ENCODE results near the gene GABBR2. TPM values are rescaled to one million over a fixed set of nuclear protein-coding genes. Genes with fewer than 3 reads are reported as not detected.

GABBR2 gene
- total RNA-seq, 1 experiment from 2014 or later: 0.33 TPM

- H3K27me3 Mint-ChIP-seq (ENCODE audit: unreplicated experiment): peaks cover 53% of the 10 kb centered on the region
- intact Hi-C loops (cut with micrococcal nuclease; ENCODE audit: unreplicated experiment): loop anchor here (10.0 kb wide), 1 partner anchor 135 kb away; the partner anchor contains the start of gene GABBR2
These were observed 138.7 kb downstream of the GABBR2 start for GRCh38 chr9:98570055-98570454.

GRCh38 chr9:98569491-98569890, 139.2 kb downstream of the GABBR2 start:
- no peak for TF ChIP-seq CTCF (IDR thresholded peaks at IDR 0.05; ENCODE audit: unreplicated experiment)
- Mint-ChIP-seq H3K9me3 (ENCODE audit: low read depth, unreplicated experiment) (no peaks in the 10 kb centered on the region), H3K36me3 (ENCODE audit: insufficient read depth, unreplicated experiment) (no peaks in the 10 kb centered on the region), H3K4me1 (ENCODE audit: low read depth, unreplicated experiment) (no peaks in the 10 kb centered on the region), H3K27me3 (ENCODE audit: unreplicated experiment) (peaks cover 53% of the 10 kb centered on the region), H3K27ac (ENCODE audit: unreplicated experiment) (no peak overlapping the region), H3K4me3 (ENCODE audit: low read depth, unreplicated experiment) (no peak overlapping the region)
- no TSS peak for BruUV-seq (replicated peaks)
- intact Hi-C loops (cut with micrococcal nuclease; ENCODE audit: unreplicated experiment): no loop called here
- CTCF ChIA-PET: no interaction called here
- DNase-seq: no peak

More at GRCh38 chr9:98570055-98570454, 138.7 kb downstream of the GABBR2 start:
- H3K4me3 Mint-ChIP-seq (ENCODE audit: low read depth, unreplicated experiment): no peak overlapping the region
- no peak for DNase-seq
- no peaks in the 10 kb centered on the region for H3K9me3 Mint-ChIP-seq (ENCODE audit: low read depth, unreplicated experiment)
- H3K36me3 Mint-ChIP-seq (ENCODE audit: insufficient read depth, unreplicated experiment): no peaks in the 10 kb centered on the region
- TF ChIP-seq CTCF (IDR thresholded peaks at IDR 0.05; ENCODE audit: unreplicated experiment): no peak
- H3K4me1 Mint-ChIP-seq (ENCODE audit: low read depth, unreplicated experiment): peaks cover under 1% of the 10 kb centered on the region
- no TSS peak for BruUV-seq (replicated peaks)
- H3K27ac Mint-ChIP-seq (ENCODE audit: unreplicated experiment): no peak overlapping the region
- CTCF ChIA-PET: no interaction called here

- Mint-ChIP-seq H3K27ac (ENCODE audit: unreplicated experiment) (no peak overlapping the region), H3K36me3 (ENCODE audit: insufficient read depth, unreplicated experiment) (no peaks in the 10 kb centered on the region), H3K4me3 (ENCODE audit: low read depth, unreplicated experiment) (no peak overlapping the region), H3K9me3 (ENCODE audit: low read depth, unreplicated experiment) (no peaks in the 10 kb centered on the region), H3K27me3 (ENCODE audit: unreplicated experiment) (peaks cover 53% of the 10 kb centered on the region), H3K4me1 (ENCODE audit: low read depth, unreplicated experiment) (no peaks in the 10 kb centered on the region)
- no peak for TF ChIP-seq CTCF (IDR thresholded peaks at IDR 0.05; ENCODE audit: unreplicated experiment)
- no TSS peak for BruUV-seq (replicated peaks)
- CTCF ChIA-PET: no interaction called here
- DNase-seq: no peak
- intact Hi-C loops (cut with micrococcal nuclease; ENCODE audit: unreplicated experiment): no loop called here
These were observed 139.7 kb downstream of the GABBR2 start for GRCh38 chr9:98568909-98569469.

GRCh38 chr9:98568234-98568908, 140.4 kb downstream of the GABBR2 start:
- no peak overlapping the region for H3K27ac Mint-ChIP-seq (ENCODE audit: unreplicated experiment)
- H3K4me3 Mint-ChIP-seq (ENCODE audit: low read depth, unreplicated experiment): no peak overlapping the region
- no peaks in the 10 kb centered on the region for H3K36me3 Mint-ChIP-seq (ENCODE audit: insufficient read depth, unreplicated experiment)
- BruUV-seq (replicated peaks): no TSS peak
- H3K4me1 Mint-ChIP-seq (ENCODE audit: low read depth, unreplicated experiment): no peaks in the 10 kb centered on the region
- no peaks in the 10 kb centered on the region for H3K9me3 Mint-ChIP-seq (ENCODE audit: low read depth, unreplicated experiment)
- CTCF ChIA-PET: no interaction called here
- no peak for TF ChIP-seq CTCF (IDR thresholded peaks at IDR 0.05; ENCODE audit: unreplicated experiment)
- intact Hi-C loops (cut with micrococcal nuclease; ENCODE audit: unreplicated experiment): no loop called here
- DNase-seq: no peak
- H3K27me3 Mint-ChIP-seq (ENCODE audit: unreplicated experiment): peaks cover 53% of the 10 kb centered on the region
